A549 (cell line): Measurements from ENCODE around the gene CD2. TPM values are rescaled to one million over a fixed set of nuclear protein-coding genes. Genes with fewer than 3 reads are reported as not detected.

Source experiments
- ATAC-seq, 2 experiments: fragments of 200-7000 bp in 1 of 2; fragments of >200 bp in 1 of 2; cut with Nextera tagmentation in 1 of 2; cut with Tn5 transposase in 1 of 2; 3 replicates each; pipeline versions ENCODE4 v1.8.0 to v1.9.1; 2018 to 2020; ENCODE audit warnings: mild to moderate bottlenecking in 1 of 2, moderate library complexity in 1 of 2
- CTCF ChIA-PET: fragments of 300-600 bp; sonication (Branson Sonifier 250); formaldehyde crosslinking; extraction: SDS; loops from one replicate; lab custom pipeline; 2021; ENCODE audit warnings: antibody characterized with exemption, inconsistent platforms; lab: Yijun Ruan, JAX
- POLR2A ChIA-PET: fragments of 350-600 bp; formaldehyde crosslinking; extraction: SDS; loops from one replicate; lab custom pipeline; 2021; ENCODE audit warnings: antibody characterized with exemption, inconsistent platforms; lab: Yijun Ruan, JAX
- DNase-seq, 2 experiments: peaks; one replicate each; pipeline versions ENCODE4 v3.0.0 to v3.0.0-alpha.2; 2011 to 2016; ENCODE audit warnings: low read depth in 1 of 2, low spot score in 1 of 2
- FAIRE-seq: peaks from 2 replicates; lab custom pipeline; 2011; peaks lifted over from hg19 to GRCh38; lab: Jason Lieb, UNC
- H3K27ac ChIP-seq, 2 experiments: fragments of >200 bp; sonication (Bioruptor Twin); formaldehyde crosslinking; 3 replicates each; pipeline ENCODE4 v1.5.1; 2016 to 2017
- H3K4me1 ChIP-seq: fragments of >200 bp; sonication (Bioruptor Twin); formaldehyde crosslinking; 3 replicates; pipeline ENCODE4 v1.6.1; 2016
- H3K4me2 ChIP-seq: fragments of >200 bp; sonication (Bioruptor Twin); formaldehyde crosslinking; 3 replicates; pipeline ENCODE4 v1.6.1; 2016
- H3K4me3 ChIP-seq: fragments of >200 bp; sonication (Bioruptor Twin); formaldehyde crosslinking; 3 replicates; pipeline ENCODE4 v1.5.1; 2016
- H3K9me3 ChIP-seq: fragments of >200 bp; sonication (Bioruptor Twin); formaldehyde crosslinking; 3 replicates; pipeline ENCODE4 v1.6.1; 2016
- CBX8 ChIP-seq: fragments of 200-600 bp; sonication (generic); IDR thresholded peaks from 2 replicates; pipeline ENCODE4 v1.6.1; 2016
- CEBPB ChIP-seq, 2 experiments: fragments of >200 bp in 1 of 2; sonication (Bioruptor Twin) in 1 of 2; formaldehyde crosslinking in 1 of 2; IDR thresholded peaks; 2 replicates each; pipeline ENCODE4 v1.6.1; 2012 to 2016
- CHD2 ChIP-seq: fragments of 150-350 bp; IDR thresholded peaks from 2 replicates; pipeline ENCODE4 v1.6.1; 2014; ENCODE audit warnings: low read length; ENCODE audit not compliant: partially characterized antibody
- EHMT2 ChIP-seq: fragments of 200-600 bp; sonication (generic); IDR thresholded peaks from 2 replicates; pipeline ENCODE4 v1.6.1; 2016; ENCODE audit warnings: antibody characterized with exemption, low read depth, mild to moderate bottlenecking, moderate library complexity
- EP300 ChIP-seq, 2 experiments: fragments of >200 bp; sonication (Bioruptor Twin); formaldehyde crosslinking; IDR thresholded peaks; 2 replicates in 1 of 2; 3 replicates in 1 of 2; pipeline ENCODE4 v1.6.1; 2016 to 2017
- FOSB ChIP-seq: fragments of 250-450 bp; sonication (Bioruptor Pico); IDR thresholded peaks from 2 replicates; pipeline ENCODE4 v1.5.0; 2020; ENCODE audit warnings: mild to moderate bottlenecking, moderate library complexity
- FOSL2 ChIP-seq, 2 experiments: fragments of 450-650 bp in 1 of 2; fragments of >200 bp in 1 of 2; sonication (Bioruptor Twin) in 1 of 2; formaldehyde crosslinking; IDR thresholded peaks; 2 replicates each; pipeline versions ENCODE4 v1.5.0 to v1.6.1; 2016 to 2020; ENCODE audit warnings: mild to moderate bottlenecking in 1 of 2, moderate library complexity in 1 of 2
- HOXA7 ChIP-seq: fragments of 250-450 bp; sonication (Bioruptor Pico); IDR thresholded peaks from 2 replicates; pipeline ENCODE4 v1.5.0; 2020; ENCODE audit warnings: mild to moderate bottlenecking, moderate library complexity
- KDM1A ChIP-seq: fragments of 200-600 bp; sonication (generic); IDR thresholded peaks from 2 replicates; pipeline ENCODE4 v1.6.1; 2016; ENCODE audit warnings: low read depth, mild to moderate bottlenecking
- KDM5A ChIP-seq: fragments of 200-600 bp; sonication (generic); IDR thresholded peaks from 2 replicates; pipeline ENCODE4 v1.6.1; 2016; ENCODE audit warnings: antibody characterized with exemption, mild to moderate bottlenecking
- MAFK ChIP-seq: fragments of 450-650 bp; IDR thresholded peaks from 2 replicates; pipeline ENCODE4 v1.6.1; 2014; ENCODE audit not compliant: partially characterized antibody
- MYC ChIP-seq: IDR thresholded peaks from 2 replicates; pipeline ENCODE4 v1.6.1; 2012; ENCODE audit warnings: mild to moderate bottlenecking, inconsistent platforms, low read length, improper control_type of control experiment, borderline replicate concordance
- NR3C1 ChIP-seq: fragments of >200 bp; sonication (Bioruptor Twin); formaldehyde crosslinking; IDR thresholded peaks from 3 replicates; pipeline ENCODE4 v1.6.1; 2017
- PBX3 ChIP-seq: IDR thresholded peaks from 2 replicates; pipeline ENCODE4 v1.6.1; 2012
- PHF8 ChIP-seq: fragments of 200-600 bp; sonication (generic); IDR thresholded peaks from 2 replicates; pipeline ENCODE4 v1.6.1; 2016; ENCODE audit warnings: low read depth, mild to moderate bottlenecking, antibody characterized with exemption, moderate library complexity, borderline replicate concordance
- POLR2AphosphoS2 ChIP-seq: conservative IDR thresholded peaks from 2 replicates; pipeline ENCODE4 v1.6.1; 2012; ENCODE audit warnings: low read length, improper control_type of control experiment, inconsistent platforms
- RCOR1 ChIP-seq: fragments of 150-350 bp; IDR thresholded peaks from 2 replicates; pipeline ENCODE4 v1.6.1; 2014; ENCODE audit warnings: antibody characterized with exemption, low read length, low read depth
- RNF2 ChIP-seq: fragments of 200-600 bp; sonication (generic); IDR thresholded peaks from 2 replicates; pipeline ENCODE4 v1.6.1; 2016; ENCODE audit warnings: low read depth, mild to moderate bottlenecking, antibody characterized with exemption, moderate library complexity, borderline replicate concordance
- SMC3 ChIP-seq: fragments of >200 bp; sonication (Bioruptor Twin); formaldehyde crosslinking; IDR thresholded peaks from 3 replicates; pipeline ENCODE4 v1.6.1; 2018; ENCODE audit warnings: inconsistent platforms
- TFCP2L1 ChIP-seq: fragments of 250-450 bp; sonication (Bioruptor Pico); IDR thresholded peaks from 2 replicates; pipeline ENCODE4 v1.5.0; 2021; ENCODE audit warnings: mild to moderate bottlenecking
- ZC3H11A ChIP-seq: fragments of 450-650 bp; IDR thresholded peaks from 2 replicates; pipeline ENCODE4 v1.6.1; 2014; ENCODE audit warnings: antibody characterized with exemption, mild to moderate bottlenecking
- ZFP36 ChIP-seq: fragments of 450-650 bp; IDR thresholded peaks from 2 replicates; pipeline ENCODE4 v1.6.1; 2014; ENCODE audit warnings: borderline replicate concordance; ENCODE audit not compliant: partially characterized antibody
- WGBS: methylation state at CpG from one replicate; pipeline ENCODE4 v1.1.6; 2017; ENCODE audit errors: missing lambda C conversion rate; 5-methylcytosine and 5-hydroxymethylcytosine counted together
- polyA plus RNA-seq, 4 experiments: library from polyadenylated mRNA; depleted of rRNA in 3 of 4; stranded (reverse); fragments of >200 nt; fragmentation: RNase III in 1 of 4; extraction: RNeasy Plus Mini Kit Qiagen cat#74134 plus additional on column Dnase treatment in 1 of 4; gene quantifications; 2 replicates in 3 of 4; 3 replicates in 1 of 4; pipeline ENCODE4 v1.2.3, GENCODE V29; 2011 to 2017
- TF ChIP-seq, protein P1 (sequence below): IDR thresholded peaks from 2 replicates; pipeline ENCODE4 v1.6.1; 2012; ENCODE audit warnings: low read depth, borderline replicate concordance
- TF ChIP-seq, protein P2 (sequence below): fragments of 200-600 bp; sonication (generic); IDR thresholded peaks from 2 replicates; pipeline ENCODE4 v1.6.1; 2016; ENCODE audit warnings: antibody characterized with exemption, mild to moderate bottlenecking, moderate library complexity
- TF ChIP-seq, protein P3 (sequence below): fragments of 450-650 bp; IDR thresholded peaks from 2 replicates; pipeline ENCODE4 v1.6.1; 2014; ENCODE audit warnings: antibody characterized with exemption
- TF ChIP-seq, protein P4 (sequence below): fragments of 250-450 bp; sonication (Bioruptor Pico); IDR thresholded peaks from 2 replicates; pipeline ENCODE4 v1.5.0; 2021; ENCODE audit warnings: mild to moderate bottlenecking, moderate library complexity, borderline replicate concordance
- TF ChIP-seq, protein P5 (sequence below): fragments of 150-350 bp; IDR thresholded peaks from 2 replicates; pipeline ENCODE4 v1.6.1; 2014; ENCODE audit warnings: low read depth, mild to moderate bottlenecking, low read length

CD2 gene
- polyA plus RNA-seq, 2 of the 4 experiments (the other 2 are of a cell fraction) = not detected

DNA sequence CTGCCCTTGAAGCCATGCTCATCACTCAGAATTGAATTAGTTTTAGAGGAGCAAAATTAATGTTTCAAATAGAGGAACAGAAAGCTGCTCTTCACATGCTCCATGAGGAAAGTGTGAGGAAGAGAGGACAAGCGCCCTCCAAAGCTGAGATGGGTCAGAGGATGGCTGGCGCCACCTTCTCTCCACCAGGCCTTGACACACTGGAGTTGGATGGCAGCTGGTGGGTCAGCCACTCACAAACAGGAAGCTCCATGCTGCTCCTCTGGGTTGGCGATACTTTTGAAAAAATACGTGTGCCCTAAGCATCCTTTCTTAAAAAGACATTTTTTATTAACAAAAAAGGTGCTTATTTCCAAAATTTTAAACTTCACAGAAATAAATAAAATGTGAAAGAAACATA lies 3.1 kb upstream of the CD2 start:
- no peak overlapping the region for H3K4me3 ChIP-seq
- peaks cover 20% of the 10 kb centered on the region for H3K9me3 ChIP-seq
- FAIRE-seq (no peak), DNase-seq (no peak), ATAC-seq (no peak)
- H3K27ac ChIP-seq = no peak overlapping the region
- no peak overlapping the region for H3K4me2 ChIP-seq
- TF ChIP-seq MAFK = no peak
- TF ChIP-seq CHD2 = no peak
- no peak for TF ChIP-seq ZFP36
- TF ChIP-seq, protein P1, sequence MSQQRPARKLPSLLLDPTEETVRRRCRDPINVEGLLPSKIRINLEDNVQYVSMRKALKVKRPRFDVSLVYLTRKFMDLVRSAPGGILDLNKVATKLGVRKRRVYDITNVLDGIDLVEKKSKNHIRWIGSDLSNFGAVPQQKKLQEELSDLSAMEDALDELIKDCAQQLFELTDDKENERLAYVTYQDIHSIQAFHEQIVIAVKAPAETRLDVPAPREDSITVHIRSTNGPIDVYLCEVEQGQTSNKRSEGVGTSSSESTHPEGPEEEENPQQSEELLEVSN = no peak
- no peak for TF ChIP-seq ZC3H11A
- no peak for TF ChIP-seq SMC3
- TF ChIP-seq, protein P2, sequence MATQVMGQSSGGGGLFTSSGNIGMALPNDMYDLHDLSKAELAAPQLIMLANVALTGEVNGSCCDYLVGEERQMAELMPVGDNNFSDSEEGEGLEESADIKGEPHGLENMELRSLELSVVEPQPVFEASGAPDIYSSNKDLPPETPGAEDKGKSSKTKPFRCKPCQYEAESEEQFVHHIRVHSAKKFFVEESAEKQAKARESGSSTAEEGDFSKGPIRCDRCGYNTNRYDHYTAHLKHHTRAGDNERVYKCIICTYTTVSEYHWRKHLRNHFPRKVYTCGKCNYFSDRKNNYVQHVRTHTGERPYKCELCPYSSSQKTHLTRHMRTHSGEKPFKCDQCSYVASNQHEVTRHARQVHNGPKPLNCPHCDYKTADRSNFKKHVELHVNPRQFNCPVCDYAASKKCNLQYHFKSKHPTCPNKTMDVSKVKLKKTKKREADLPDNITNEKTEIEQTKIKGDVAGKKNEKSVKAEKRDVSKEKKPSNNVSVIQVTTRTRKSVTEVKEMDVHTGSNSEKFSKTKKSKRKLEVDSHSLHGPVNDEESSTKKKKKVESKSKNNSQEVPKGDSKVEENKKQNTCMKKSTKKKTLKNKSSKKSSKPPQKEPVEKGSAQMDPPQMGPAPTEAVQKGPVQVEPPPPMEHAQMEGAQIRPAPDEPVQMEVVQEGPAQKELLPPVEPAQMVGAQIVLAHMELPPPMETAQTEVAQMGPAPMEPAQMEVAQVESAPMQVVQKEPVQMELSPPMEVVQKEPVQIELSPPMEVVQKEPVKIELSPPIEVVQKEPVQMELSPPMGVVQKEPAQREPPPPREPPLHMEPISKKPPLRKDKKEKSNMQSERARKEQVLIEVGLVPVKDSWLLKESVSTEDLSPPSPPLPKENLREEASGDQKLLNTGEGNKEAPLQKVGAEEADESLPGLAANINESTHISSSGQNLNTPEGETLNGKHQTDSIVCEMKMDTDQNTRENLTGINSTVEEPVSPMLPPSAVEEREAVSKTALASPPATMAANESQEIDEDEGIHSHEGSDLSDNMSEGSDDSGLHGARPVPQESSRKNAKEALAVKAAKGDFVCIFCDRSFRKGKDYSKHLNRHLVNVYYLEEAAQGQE = no peak
- TF ChIP-seq, protein P3, sequence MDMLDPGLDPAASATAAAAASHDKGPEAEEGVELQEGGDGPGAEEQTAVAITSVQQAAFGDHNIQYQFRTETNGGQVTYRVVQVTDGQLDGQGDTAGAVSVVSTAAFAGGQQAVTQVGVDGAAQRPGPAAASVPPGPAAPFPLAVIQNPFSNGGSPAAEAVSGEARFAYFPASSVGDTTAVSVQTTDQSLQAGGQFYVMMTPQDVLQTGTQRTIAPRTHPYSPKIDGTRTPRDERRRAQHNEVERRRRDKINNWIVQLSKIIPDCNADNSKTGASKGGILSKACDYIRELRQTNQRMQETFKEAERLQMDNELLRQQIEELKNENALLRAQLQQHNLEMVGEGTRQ = no peak
- TF ChIP-seq, protein P4, sequence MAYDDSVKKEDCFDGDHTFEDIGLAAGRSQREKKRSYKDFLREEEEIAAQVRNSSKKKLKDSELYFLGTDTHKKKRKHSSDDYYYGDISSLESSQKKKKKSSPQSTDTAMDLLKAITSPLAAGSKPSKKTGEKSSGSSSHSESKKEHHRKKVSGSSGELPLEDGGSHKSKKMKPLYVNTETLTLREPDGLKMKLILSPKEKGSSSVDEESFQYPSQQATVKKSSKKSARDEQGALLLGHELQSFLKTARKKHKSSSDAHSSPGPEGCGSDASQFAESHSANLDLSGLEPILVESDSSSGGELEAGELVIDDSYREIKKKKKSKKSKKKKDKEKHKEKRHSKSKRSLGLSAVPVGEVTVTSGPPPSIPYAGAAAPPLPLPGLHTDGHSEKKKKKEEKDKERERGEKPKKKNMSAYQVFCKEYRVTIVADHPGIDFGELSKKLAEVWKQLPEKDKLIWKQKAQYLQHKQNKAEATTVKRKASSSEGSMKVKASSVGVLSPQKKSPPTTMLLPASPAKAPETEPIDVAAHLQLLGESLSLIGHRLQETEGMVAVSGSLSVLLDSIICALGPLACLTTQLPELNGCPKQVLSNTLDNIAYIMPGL (CRISPR knock-in tag) = no peak
- no peak for TF ChIP-seq RCOR1
- TF ChIP-seq TFCP2L1 (CRISPR knock-in tag) = no peak
- TF ChIP-seq FOSL2 (IDR thresholded peaks at IDR 0.05) = no peak
- no peak for TF ChIP-seq FOSL2 (CRISPR knock-in tag; IDR thresholded peaks at IDR 0.05)
- no peak for TF ChIP-seq CEBPB (IDR thresholded peaks at IDR 0.05)
- no peak for TF ChIP-seq POLR2AphosphoS2
- no peak for TF ChIP-seq PBX3
- TF ChIP-seq NR3C1 = no peak
- no peak for TF ChIP-seq KDM5A
- no peak for TF ChIP-seq FOSB (CRISPR knock-in tag)
- no peak for TF ChIP-seq CBX8
- TF ChIP-seq EHMT2 = no peak
- WGBS = 79% methylated on average over 4 of the region's 4 CpGs
- ChIA-PET CTCF (no interaction called here), POLR2A (no interaction called here)
- no peaks in the 10 kb centered on the region for H3K4me1 ChIP-seq

GRCh38 chr1:116751621-116752020 lies 2.6 kb upstream of the CD2 start:
- ChIA-PET POLR2A (no interaction called here), CTCF (no interaction called here)
- no peak for FAIRE-seq
- Histone ChIP-seq H3K27ac (no peak overlapping the region), H3K4me3 (no peak overlapping the region), H3K9me3 (peaks cover 20% of the 10 kb centered on the region), H3K4me1 (no peaks in the 10 kb centered on the region), H3K4me2 (no peak overlapping the region)
- WGBS = 4% methylated on average over 1 of the region's 1 CpG
- ATAC-seq = no peak
- DNase-seq = no peak
- TF ChIP-seq PHF8 (no peak), EHMT2 (no peak), RNF2 (no peak), CEBPB (IDR thresholded peaks at IDR 0.05) (no peak), MYC (no peak), TFCP2L1 (CRISPR knock-in tag) (no peak), EP300 (IDR thresholded peaks at IDR 0.05) (no peak), NR3C1 (no peak), KDM1A (no peak), SMC3 (no peak), HOXA7 (CRISPR knock-in tag) (no peak), RCOR1 (no peak)
- TF ChIP-seq, protein P5, sequence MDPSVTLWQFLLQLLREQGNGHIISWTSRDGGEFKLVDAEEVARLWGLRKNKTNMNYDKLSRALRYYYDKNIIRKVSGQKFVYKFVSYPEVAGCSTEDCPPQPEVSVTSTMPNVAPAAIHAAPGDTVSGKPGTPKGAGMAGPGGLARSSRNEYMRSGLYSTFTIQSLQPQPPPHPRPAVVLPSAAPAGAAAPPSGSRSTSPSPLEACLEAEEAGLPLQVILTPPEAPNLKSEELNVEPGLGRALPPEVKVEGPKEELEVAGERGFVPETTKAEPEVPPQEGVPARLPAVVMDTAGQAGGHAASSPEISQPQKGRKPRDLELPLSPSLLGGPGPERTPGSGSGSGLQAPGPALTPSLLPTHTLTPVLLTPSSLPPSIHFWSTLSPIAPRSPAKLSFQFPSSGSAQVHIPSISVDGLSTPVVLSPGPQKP = no peak
